KMS-11 (cell line): ENCODE results near the gene VASH2.
"Not testable (repeated sequence)": the region's sequence is repeated elsewhere in the genome, so short reads cannot be mapped to it uniquely, and the experiment has no call there.

ENCODE experiments used
- H2AFZ ChIP-seq: fragments of 200-600 bp; sonication (generic); 2 replicates; pipeline ENCODE4 v1.6.1; 2016; ENCODE audit warnings: antibody characterized with exemption, mixed run types, low read depth
- H3K27ac ChIP-seq: fragments of 200-600 bp; sonication (generic); 2 replicates; pipeline ENCODE4 v1.6.1; 2016; ENCODE audit warnings: mild to moderate bottlenecking, mixed run types
- H3K27me3 ChIP-seq: fragments of 200-600 bp; sonication (generic); 2 replicates; pipeline ENCODE4 v1.6.1; 2017; ENCODE audit warnings: mild to moderate bottlenecking, low read depth, mixed run types, moderate library complexity; ENCODE audit not compliant: insufficient read depth
- H3K36me3 ChIP-seq: fragments of 200-600 bp; sonication (generic); 2 replicates; pipeline ENCODE4 v1.6.1; 2017; ENCODE audit warnings: mild to moderate bottlenecking, mixed run types; ENCODE audit not compliant: insufficient read depth
- H3K4me1 ChIP-seq: fragments of 200-600 bp; sonication (generic); 2 replicates; pipeline ENCODE4 v1.6.1; 2016; ENCODE audit warnings: mild to moderate bottlenecking, low read depth, mixed run types; ENCODE audit not compliant: poor library complexity, severe bottlenecking
- H3K4me2 ChIP-seq: fragments of 200-600 bp; sonication (generic); 2 replicates; pipeline ENCODE4 v1.7.0; 2016; ENCODE audit warnings: mild to moderate bottlenecking, mixed run types
- H3K4me3 ChIP-seq: fragments of 200-600 bp; sonication (generic); IDR thresholded peaks from 2 replicates; pipeline ENCODE4 v1.6.1; 2017; ENCODE audit warnings: low read depth, low read length, mixed read lengths; ENCODE audit not compliant: insufficient read depth
- H3K79me2 ChIP-seq: fragments of 200-600 bp; sonication (generic); 2 replicates; pipeline ENCODE4 v1.6.1; 2016; ENCODE audit warnings: low read depth, mixed run types; ENCODE audit not compliant: insufficient read depth
- H3K9ac ChIP-seq: fragments of 200-600 bp; sonication (generic); 2 replicates; pipeline ENCODE4 v1.6.1; 2016; ENCODE audit warnings: mild to moderate bottlenecking, mixed run types
- H4K20me1 ChIP-seq: fragments of 200-600 bp; sonication (generic); 2 replicates; pipeline ENCODE4 v1.6.1; 2016; ENCODE audit warnings: mild to moderate bottlenecking, mixed run types; ENCODE audit not compliant: insufficient read depth
- TF ChIP-seq, protein P1 (sequence below): fragments of 200-600 bp; sonication (generic); conservative IDR thresholded peaks from 2 replicates; pipeline ENCODE4 v1.6.1; 2017; ENCODE audit warnings: low read depth, mild to moderate bottlenecking, antibody characterized with exemption, low read length, moderate library complexity, mixed read lengths

The VASH2 gene

GRCh38 chr1:212990276-212990675 is 39.9 kb downstream of the VASH2 start:
- H3K9ac ChIP-seq = no peak overlapping the region
- no peak overlapping the region for H3K4me3 ChIP-seq
- no peak overlapping the region for H3K27ac ChIP-seq
- no peak overlapping the region for H3K4me2 ChIP-seq
- no peak overlapping the region for H2AFZ ChIP-seq
- no peaks in the 10 kb centered on the region for H4K20me1 ChIP-seq
- H3K4me1 ChIP-seq = peaks cover 3% of the 10 kb centered on the region
- H3K79me2 ChIP-seq = no peaks in the 10 kb centered on the region
- H3K36me3 ChIP-seq = no peaks in the 10 kb centered on the region
- H3K27me3 ChIP-seq = no peaks in the 10 kb centered on the region
- TF ChIP-seq, protein P1, sequence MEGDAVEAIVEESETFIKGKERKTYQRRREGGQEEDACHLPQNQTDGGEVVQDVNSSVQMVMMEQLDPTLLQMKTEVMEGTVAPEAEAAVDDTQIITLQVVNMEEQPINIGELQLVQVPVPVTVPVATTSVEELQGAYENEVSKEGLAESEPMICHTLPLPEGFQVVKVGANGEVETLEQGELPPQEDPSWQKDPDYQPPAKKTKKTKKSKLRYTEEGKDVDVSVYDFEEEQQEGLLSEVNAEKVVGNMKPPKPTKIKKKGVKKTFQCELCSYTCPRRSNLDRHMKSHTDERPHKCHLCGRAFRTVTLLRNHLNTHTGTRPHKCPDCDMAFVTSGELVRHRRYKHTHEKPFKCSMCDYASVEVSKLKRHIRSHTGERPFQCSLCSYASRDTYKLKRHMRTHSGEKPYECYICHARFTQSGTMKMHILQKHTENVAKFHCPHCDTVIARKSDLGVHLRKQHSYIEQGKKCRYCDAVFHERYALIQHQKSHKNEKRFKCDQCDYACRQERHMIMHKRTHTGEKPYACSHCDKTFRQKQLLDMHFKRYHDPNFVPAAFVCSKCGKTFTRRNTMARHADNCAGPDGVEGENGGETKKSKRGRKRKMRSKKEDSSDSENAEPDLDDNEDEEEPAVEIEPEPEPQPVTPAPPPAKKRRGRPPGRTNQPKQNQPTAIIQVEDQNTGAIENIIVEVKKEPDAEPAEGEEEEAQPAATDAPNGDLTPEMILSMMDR = no peak

DNA sequence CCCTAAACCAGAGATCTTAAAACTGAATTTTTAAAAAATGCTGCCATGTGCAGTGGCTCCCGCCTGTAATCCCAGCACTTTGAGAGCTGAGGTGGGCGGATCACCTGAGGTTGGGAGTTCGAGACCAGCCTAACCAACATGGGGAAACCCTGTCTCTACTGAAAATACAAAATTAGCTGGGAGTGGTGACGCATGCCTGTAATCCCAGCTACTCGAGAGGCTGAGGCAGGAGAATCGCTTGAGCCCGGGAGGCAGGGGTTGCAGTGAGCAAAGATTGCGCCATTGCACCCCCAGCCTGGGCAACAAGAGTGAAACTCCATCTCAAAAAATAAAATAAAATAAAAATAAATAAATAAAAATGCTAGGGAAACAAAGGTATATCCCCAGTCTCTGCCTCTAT is 43.6 kb downstream of the VASH2 start:
- H4K20me1 ChIP-seq, H3K27me3 ChIP-seq, H3K36me3 ChIP-seq, H3K79me2 ChIP-seq, H3K4me2 ChIP-seq, H3K4me3 ChIP-seq, H3K27ac ChIP-seq, H3K9ac ChIP-seq, H3K4me1 ChIP-seq, H2AFZ ChIP-seq: not testable (repeated sequence)

DNA sequence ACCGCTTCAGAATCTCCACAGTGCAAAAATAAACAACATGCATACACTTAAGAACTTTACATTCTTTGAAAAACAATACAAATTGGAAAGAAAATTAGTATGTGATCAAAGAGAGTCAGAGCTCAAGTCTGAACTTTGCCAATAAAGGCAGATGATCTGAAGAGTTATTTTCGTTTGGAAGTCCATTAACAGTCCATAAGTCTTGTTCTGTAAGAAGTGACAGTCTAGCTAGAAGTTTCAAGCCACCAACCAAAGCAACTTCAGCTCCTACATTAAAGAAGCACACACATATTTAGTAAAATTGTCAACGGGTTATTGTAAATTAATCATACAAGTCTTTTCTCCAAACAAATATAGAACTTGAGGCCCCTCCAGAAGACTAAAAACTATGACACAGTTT is 44.6 kb downstream of the VASH2 start:
- Histone ChIP-seq H3K27me3 (no peaks in the 10 kb centered on the region), H4K20me1 (no peaks in the 10 kb centered on the region), H2AFZ (no peak overlapping the region), H3K4me1 (peaks cover 8% of the 10 kb centered on the region), H3K9ac (no peak overlapping the region), H3K27ac (no peak overlapping the region), H3K79me2 (no peaks in the 10 kb centered on the region), H3K36me3 (no peaks in the 10 kb centered on the region), H3K4me2 (no peak overlapping the region), H3K4me3 (no peak overlapping the region)
- TF ChIP-seq, protein P1 = no peak

- Histone ChIP-seq H3K9ac (no peak overlapping the region), H4K20me1 (no peaks in the 10 kb centered on the region), H3K4me1 (peaks cover 4% of the 10 kb centered on the region), H3K4me3 (no peak overlapping the region), H2AFZ (no peak overlapping the region), H3K36me3 (no peaks in the 10 kb centered on the region), H3K79me2 (no peaks in the 10 kb centered on the region), H3K27ac (no peak overlapping the region), H3K4me2 (no peak overlapping the region), H3K27me3 (no peaks in the 10 kb centered on the region)
- TF ChIP-seq, protein P1 = no peak
These were observed 52.9 kb downstream of the VASH2 start for GRCh38 chr1:213003256-213003655.

- H3K27me3 ChIP-seq = no peaks in the 10 kb centered on the region
- H3K27ac ChIP-seq = peak overlapping the region; percentile 41; the same call in 1 of the 2 replicates
These were observed 58.2 kb downstream of the VASH2 start for GRCh38 chr1:213008564-213008963.

More at GRCh38 chr1:213008564-213008963, 58.2 kb downstream of the VASH2 start:
- H4K20me1 ChIP-seq = no peaks in the 10 kb centered on the region
- no peak overlapping the region for H3K4me3 ChIP-seq
- H3K4me1 ChIP-seq = peaks cover 18% of the 10 kb centered on the region
- no peak overlapping the region for H2AFZ ChIP-seq
- TF ChIP-seq, protein P1 = no peak
- peak overlapping the region; percentile 50 for H3K4me2 ChIP-seq
- 0 out of 2 replicates have a peak, but pooled peaks cover 6% of the 10 kb centered on the region for H3K36me3 ChIP-seq
- peaks cover 2% of the 10 kb centered on the region for H3K79me2 ChIP-seq
- no peak overlapping the region; the same call in 1 of the 2 replicates for H3K9ac ChIP-seq
